GM21447 (cell line): ENCODE data around the gene PLIN3.
"Not testable (repeated sequence)": the region's sequence is repeated elsewhere in the genome, so short reads cannot be mapped to it uniquely, and the experiment has no call there.

ENCODE experiments used
- ATAC-seq: cut with Tn5 transposase; IDR thresholded peaks from one replicate; pipeline ENCODE4 v1.9.1; 2021; ENCODE audit not compliant: unreplicated experiment

Gene PLIN3

GRCh38 chr19:4867534-4868285 is at the start of gene PLIN3:
Gene PLIN3, minus strand, starts transcription at chr19:4867667. Its CDS starts 6,273 bp downstream, at chr19:4861394.
- peak; percentile 72 for ATAC-seq

GRCh38 chr19:4916292-4917082 is 49.0 kb upstream of the PLIN3 start:
- ATAC-seq, result no peak

- no peak for ATAC-seq
These were observed 47.5 kb upstream of the PLIN3 start for GRCh38 chr19:4914736-4915501.

GRCh38 chr19:4913996-4914735 is 46.7 kb upstream of the PLIN3 start:
- ATAC-seq, result no peak

- no peak for ATAC-seq
These were observed 44.6 kb upstream of the PLIN3 start for GRCh38 chr19:4911786-4912672.

- ATAC-seq, result no peak
These were observed 43.8 kb upstream of the PLIN3 start for GRCh38 chr19:4911314-4911713.

- no peak for ATAC-seq
These were observed 43.3 kb upstream of the PLIN3 start for GRCh38 chr19:4910594-4911281.

GRCh38 chr19:4909897-4910593 is 42.6 kb upstream of the PLIN3 start:
- ATAC-seq, result peak; percentile 65

- ATAC-seq, result peak; percentile 16
These were observed 41.9 kb upstream of the PLIN3 start, which contains the start of gene UHRF1 for GRCh38 chr19:4909156-4909896. Gene UHRF1, plus strand, starts transcription at chr19:4909501. Its CDS starts 1,385 bp downstream, at chr19:4910886.

- ATAC-seq, result no peak
These were observed 41.3 kb upstream of the PLIN3 start for GRCh38 chr19:4908781-4909155.

- ATAC-seq, result no peak
These were observed 40.9 kb upstream of the PLIN3 start for GRCh38 chr19:4908360-4908759.

- ATAC-seq, result no peak
These were observed 39.5 kb upstream of the PLIN3 start for GRCh38 chr19:4906963-4907362.

- ATAC-seq, result no peak
These were observed 37.0 kb upstream of the PLIN3 start for GRCh38 chr19:4904481-4904880.

GRCh38 chr19:4902796-4903195 is 35.3 kb upstream of the PLIN3 start, which contains the start of gene ARRDC5:
Gene ARRDC5, minus strand, starts transcription at chr19:4902896. Its CDS starts 71 bp downstream, at chr19:4902825.
- no peak for ATAC-seq

GRCh38 chr19:4900879-4901278 is 33.4 kb upstream of the PLIN3 start:
- not testable (repeated sequence) for ATAC-seq

- no peak for ATAC-seq
These were observed 29.7 kb upstream of the PLIN3 start for GRCh38 chr19:4897146-4897545.

GRCh38 chr19:4896372-4896771 is 28.9 kb upstream of the PLIN3 start:
- no peak for ATAC-seq

- not testable (repeated sequence) for ATAC-seq
These were observed 25.5 kb upstream of the PLIN3 start for GRCh38 chr19:4892962-4893361.
